Cardiac fibroblast (primary cell): ENCODE data around the gene SLCO2A1.

Experiments
- DNase-seq, 2 donors: peaks; one replicate each; pipeline versions ENCODE4 v3.0.0 to v3.0.0-alpha.2; 2010; ENCODE audit warnings: low read depth in 2 of 2
- H3K4me3 ChIP-seq, 2 donors: replicated peaks in 1 of 2; 1 replicate in 1 of 2; 2 replicates in 1 of 2; pipeline ENCODE4 v1.5.1; 2011; ENCODE audit warnings: low read depth in 2 of 2, low read length in 2 of 2, mild to moderate bottlenecking in 2 of 2, moderate library complexity in 1 of 2
- TF ChIP-seq, protein P1 (sequence below): IDR thresholded peaks from one replicate; pipeline ENCODE4 v1.5.1; 2011; ENCODE audit warnings: low read depth, mild to moderate bottlenecking, low read length, inconsistent platforms

The SLCO2A1 gene

GRCh38 chr3:133989936-133990702 lies 39.6 kb downstream of the SLCO2A1 start:
- TF ChIP-seq, protein P1, sequence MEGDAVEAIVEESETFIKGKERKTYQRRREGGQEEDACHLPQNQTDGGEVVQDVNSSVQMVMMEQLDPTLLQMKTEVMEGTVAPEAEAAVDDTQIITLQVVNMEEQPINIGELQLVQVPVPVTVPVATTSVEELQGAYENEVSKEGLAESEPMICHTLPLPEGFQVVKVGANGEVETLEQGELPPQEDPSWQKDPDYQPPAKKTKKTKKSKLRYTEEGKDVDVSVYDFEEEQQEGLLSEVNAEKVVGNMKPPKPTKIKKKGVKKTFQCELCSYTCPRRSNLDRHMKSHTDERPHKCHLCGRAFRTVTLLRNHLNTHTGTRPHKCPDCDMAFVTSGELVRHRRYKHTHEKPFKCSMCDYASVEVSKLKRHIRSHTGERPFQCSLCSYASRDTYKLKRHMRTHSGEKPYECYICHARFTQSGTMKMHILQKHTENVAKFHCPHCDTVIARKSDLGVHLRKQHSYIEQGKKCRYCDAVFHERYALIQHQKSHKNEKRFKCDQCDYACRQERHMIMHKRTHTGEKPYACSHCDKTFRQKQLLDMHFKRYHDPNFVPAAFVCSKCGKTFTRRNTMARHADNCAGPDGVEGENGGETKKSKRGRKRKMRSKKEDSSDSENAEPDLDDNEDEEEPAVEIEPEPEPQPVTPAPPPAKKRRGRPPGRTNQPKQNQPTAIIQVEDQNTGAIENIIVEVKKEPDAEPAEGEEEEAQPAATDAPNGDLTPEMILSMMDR: no peak
- no peak for DNase-seq
- H3K4me3 ChIP-seq: no peak overlapping the region

GRCh38 chr3:133988631-133989161 lies 41.0 kb downstream of the SLCO2A1 start:
- TF ChIP-seq, protein P1: no peak
- no peak for DNase-seq
- H3K4me3 ChIP-seq: no peak overlapping the region

DNA sequence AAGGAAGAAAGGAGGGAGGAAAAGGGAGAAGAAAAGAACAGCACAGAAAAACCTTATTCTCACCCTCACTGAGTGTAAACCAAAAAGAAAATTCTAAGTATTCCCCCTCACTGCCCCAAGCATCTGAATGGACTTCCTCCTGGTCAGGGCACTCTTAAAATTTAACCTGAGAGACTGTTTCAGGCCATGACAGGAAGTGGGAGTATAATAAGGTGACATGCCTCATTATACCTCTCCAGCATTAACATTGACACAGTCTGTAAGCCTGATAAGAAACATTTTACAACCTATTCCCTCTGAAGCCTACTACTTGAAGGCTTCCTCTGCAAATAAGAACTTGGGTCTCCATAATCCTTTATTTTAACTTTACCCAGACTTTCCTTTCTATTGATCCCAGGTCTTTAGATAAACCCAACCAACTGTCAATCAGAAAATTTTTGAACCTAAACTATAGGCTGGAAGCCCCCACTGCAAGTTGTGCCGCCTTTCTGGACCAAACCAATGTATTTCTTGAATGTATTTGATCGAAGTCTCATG lies 41.7 kb downstream of the SLCO2A1 start:
- DNase-seq: no peak

GRCh38 chr3:133987136-133987535 lies 42.6 kb downstream of the SLCO2A1 start:
- DNase-seq: no peak
- H3K4me3 ChIP-seq: no peak overlapping the region
- TF ChIP-seq, protein P1: no peak

More for the DNA sequence above, 41.7 kb downstream of the SLCO2A1 start:
- TF ChIP-seq, protein P1: no peak
- H3K4me3 ChIP-seq: no peak overlapping the region

GRCh38 chr3:133986311-133986710 lies 43.4 kb downstream of the SLCO2A1 start:
- TF ChIP-seq, protein P1: no peak
- no peak overlapping the region for H3K4me3 ChIP-seq
- DNase-seq: no peak

DNA sequence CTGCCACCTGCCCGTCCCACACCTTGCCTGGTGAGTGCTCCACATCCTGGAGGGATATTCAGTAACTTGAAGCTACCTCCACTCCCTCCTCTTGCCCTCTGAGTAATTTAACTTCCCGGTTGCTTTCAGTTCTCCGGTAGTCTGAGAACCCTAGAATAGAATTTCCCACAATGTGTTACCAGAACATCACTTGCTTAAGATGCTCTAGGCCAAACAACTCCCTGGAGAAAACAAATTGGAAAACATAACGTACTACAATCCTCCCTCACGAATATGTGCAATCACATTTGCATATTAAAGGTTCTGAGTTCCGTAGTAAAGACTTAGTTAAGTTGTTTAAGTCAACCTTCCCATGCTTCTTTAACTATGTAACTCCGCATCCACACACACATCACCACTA lies 44.8 kb downstream of the SLCO2A1 start:
- no peak overlapping the region for H3K4me3 ChIP-seq
- TF ChIP-seq, protein P1: no peak
- no peak for DNase-seq
